Measurements from ENCODE around the gene SLC35F1. TPM values are rescaled to one million over a fixed set of nuclear protein-coding genes. Genes with fewer than 3 reads are reported as not detected.

Gene SLC35F1
- total and polyA plus RNA-seq, 2 experiments from 2014 or later, result not detected

- Histone ChIP-seq H3K4me3 (no peak overlapping the region), H3K4me2 (ENCODE audit: unreplicated experiment) (no peak overlapping the region), H4K20me1 (ENCODE audit: insufficient read depth) (no peaks in the 10 kb centered on the region), H3K27ac (no peak overlapping the region), H3K4me1 (ENCODE audit: insufficient read depth) (peaks cover 4% of the 10 kb centered on the region; the same call in 1 of the 2 replicates), H3K9me2 (ENCODE audit: insufficient read depth) (no peaks in the 10 kb centered on the region), H3F3A (ENCODE audit: insufficient read depth) (no peaks in the 10 kb centered on the region), H3K27me3 (replicated peaks; ENCODE audit: insufficient read depth) (no peaks in the 10 kb centered on the region), H3K79me2 (ENCODE audit: insufficient read depth) (no peaks in the 10 kb centered on the region), H3K36me3 (ENCODE audit: low read depth) (no peaks in the 10 kb centered on the region), H3K9ac (no peak overlapping the region), H3K9me3 (ENCODE audit: low read depth) (no peaks in the 10 kb centered on the region), H2AFZ (no peak overlapping the region)
- TF ChIP-seq EZH2 (IDR thresholded peaks at IDR 0.05; ENCODE audit: insufficient read depth, poor library complexity, severe bottlenecking) (no peak), EZH2phosphoT487 (IDR thresholded peaks at IDR 0.05; ENCODE audit: insufficient read depth, low read depth) (no peak)
- 68 to 71% methylated on average over 1 of the region's 1 CpG for WGBS, 2 experiments (ENCODE audit: low coverage in 1 of 2, low lambda C conversion rate in 2 of 2, missing lambda C conversion rate in 2 of 2)
- no peak for DNase-seq
- in situ Hi-C loops (cut with MboI), result loop anchor here (10.0 to 25.0 kb wide), 4 partner anchors 219 to 827 kb away; no protein-coding TSS in a partner anchor
These were observed 378.7 kb downstream of the SLC35F1 start for GRCh38 chr6:118285791-118286190.

GRCh38 chr6:118288355-118289124, 381.5 kb downstream of the SLC35F1 start:
- in situ Hi-C loops (cut with MboI), result loop anchor here (10.0 to 25.0 kb wide), 4 partner anchors 216 to 824 kb away; no protein-coding TSS in a partner anchor
- TF ChIP-seq EZH2 (IDR thresholded peaks at IDR 0.05; ENCODE audit: insufficient read depth, poor library complexity, severe bottlenecking) (no peak), EZH2phosphoT487 (IDR thresholded peaks at IDR 0.05; ENCODE audit: insufficient read depth, low read depth) (no peak)
- peak; percentile 46 for DNase-seq
- no peak overlapping the region for H3K4me2 ChIP-seq (ENCODE audit: unreplicated experiment)
- no peaks in the 10 kb centered on the region for H3K9me2 ChIP-seq (ENCODE audit: insufficient read depth)
- no peak overlapping the region for H3K4me3 ChIP-seq
- WGBS, 2 experiments (ENCODE audit: low coverage in 1 of 2, low lambda C conversion rate in 2 of 2, missing lambda C conversion rate in 2 of 2), result 58% methylated on average over 2 of the region's 2 CpGs
- H3K27me3 ChIP-seq (replicated peaks; ENCODE audit: insufficient read depth), result no peaks in the 10 kb centered on the region
- H3K4me1 ChIP-seq (ENCODE audit: insufficient read depth), result peaks cover 2% of the 10 kb centered on the region; the same call in 1 of the 2 replicates
- no peaks in the 10 kb centered on the region for H3F3A ChIP-seq (ENCODE audit: insufficient read depth)
- H3K79me2 ChIP-seq (ENCODE audit: insufficient read depth), result no peaks in the 10 kb centered on the region
- H3K9ac ChIP-seq, result no peak overlapping the region
- no peaks in the 10 kb centered on the region for H4K20me1 ChIP-seq (ENCODE audit: insufficient read depth)
- H3K27ac ChIP-seq, result no peak overlapping the region
- no peaks in the 10 kb centered on the region for H3K36me3 ChIP-seq (ENCODE audit: low read depth)
- H2AFZ ChIP-seq, result no peak overlapping the region
- H3K9me3 ChIP-seq (ENCODE audit: low read depth), result no peaks in the 10 kb centered on the region

GRCh38 chr6:118292558-118292957, 385.5 kb downstream of the SLC35F1 start:
- H3K27ac ChIP-seq, result no peak overlapping the region
- H4K20me1 ChIP-seq (ENCODE audit: insufficient read depth), result no peaks in the 10 kb centered on the region
- H2AFZ ChIP-seq, result no peak overlapping the region
- in situ Hi-C loops (cut with MboI), result loop anchor here (25.0 kb wide), 1 partner anchor 820 kb away; no protein-coding TSS in a partner anchor
- H3F3A ChIP-seq (ENCODE audit: insufficient read depth), result no peaks in the 10 kb centered on the region
- no peaks in the 10 kb centered on the region for H3K79me2 ChIP-seq (ENCODE audit: insufficient read depth)
- H3K4me3 ChIP-seq, result no peak overlapping the region
- H3K36me3 ChIP-seq (ENCODE audit: low read depth), result no peaks in the 10 kb centered on the region
- no peak for DNase-seq
- H3K9me2 ChIP-seq (ENCODE audit: insufficient read depth), result no peaks in the 10 kb centered on the region
- TF ChIP-seq EZH2 (IDR thresholded peaks at IDR 0.05; ENCODE audit: insufficient read depth, poor library complexity, severe bottlenecking), result no peak
- no peak for TF ChIP-seq EZH2phosphoT487 (IDR thresholded peaks at IDR 0.05; ENCODE audit: insufficient read depth, low read depth)
- 75 to 82% methylated on average over 4 of the region's 4 CpGs for WGBS, 2 experiments (ENCODE audit: low coverage in 1 of 2, low lambda C conversion rate in 2 of 2, missing lambda C conversion rate in 2 of 2)
- H3K4me2 ChIP-seq (ENCODE audit: unreplicated experiment), result no peak overlapping the region
- no peaks in the 10 kb centered on the region for H3K27me3 ChIP-seq (replicated peaks; ENCODE audit: insufficient read depth)
- H3K4me1 ChIP-seq (ENCODE audit: insufficient read depth), result no peaks in the 10 kb centered on the region
- no peak overlapping the region for H3K9ac ChIP-seq
- no peaks in the 10 kb centered on the region for H3K9me3 ChIP-seq (ENCODE audit: low read depth)

- Histone ChIP-seq H3F3A (ENCODE audit: insufficient read depth) (no peaks in the 10 kb centered on the region), H3K36me3 (ENCODE audit: low read depth) (no peaks in the 10 kb centered on the region), H3K9ac (no peak overlapping the region), H3K4me3 (no peak overlapping the region), H3K4me1 (ENCODE audit: insufficient read depth) (peaks cover 5% of the 10 kb centered on the region; the same call in 1 of the 2 replicates), H3K79me2 (ENCODE audit: insufficient read depth) (no peaks in the 10 kb centered on the region), H3K9me2 (ENCODE audit: insufficient read depth) (no peaks in the 10 kb centered on the region), H4K20me1 (ENCODE audit: insufficient read depth) (no peaks in the 10 kb centered on the region), H3K4me2 (ENCODE audit: unreplicated experiment) (no peak overlapping the region), H3K9me3 (ENCODE audit: low read depth) (no peaks in the 10 kb centered on the region), H2AFZ (no peak overlapping the region), H3K27me3 (replicated peaks; ENCODE audit: insufficient read depth) (no peaks in the 10 kb centered on the region), H3K27ac (no peak overlapping the region)
- in situ Hi-C loops (cut with MboI), result loop anchor here (25.0 kb wide), 1 partner anchor 817 kb away; no protein-coding TSS in a partner anchor
- DNase-seq, result no peak
- TF ChIP-seq EZH2phosphoT487 (IDR thresholded peaks at IDR 0.05; ENCODE audit: insufficient read depth, low read depth) (no peak), EZH2 (IDR thresholded peaks at IDR 0.05; ENCODE audit: insufficient read depth, poor library complexity, severe bottlenecking) (no peak)
- 50 to 66% methylated on average over 1 of the region's 1 CpG for WGBS, 2 experiments (ENCODE audit: low coverage in 1 of 2, low lambda C conversion rate in 2 of 2, missing lambda C conversion rate in 2 of 2)
These were observed 387.8 kb downstream of the SLC35F1 start for GRCh38 chr6:118294906-118295305.
